Muscle of leg (tissue), 11 donors: ENCODE data around the gene SDK1. TPM values are rescaled to one million over a fixed set of nuclear protein-coding genes. Genes with fewer than 3 reads are reported as not detected.

Source experiments
- DNase-seq: peaks from one replicate; pipeline ENCODE4 v3.0.0; 2013
- H3K27ac ChIP-seq: one replicate; pipeline ENCODE4 v1.5.1; 2013; ENCODE audit warnings: mild to moderate bottlenecking, low read length, control low read depth
- H3K27me3 ChIP-seq: one replicate; pipeline ENCODE4 v1.6.1; 2013; ENCODE audit warnings: low read length; ENCODE audit not compliant: control insufficient read depth, insufficient read depth
- H3K36me3 ChIP-seq: one replicate; pipeline ENCODE4 v1.6.1; 2013; ENCODE audit warnings: low read length; ENCODE audit not compliant: control insufficient read depth, insufficient read depth
- H3K4me1 ChIP-seq: one replicate; pipeline ENCODE4 v1.6.1; 2013; ENCODE audit warnings: low read length; ENCODE audit not compliant: control insufficient read depth, insufficient read depth
- H3K4me3 ChIP-seq: one replicate; pipeline ENCODE4 v1.5.1; 2013; ENCODE audit warnings: low read length, control low read depth
- H3K9me3 ChIP-seq: replicated peaks from 2 replicates; pipeline ENCODE4 v1.6.1; 2013; ENCODE audit warnings: low read depth, low read length; ENCODE audit not compliant: control insufficient read depth
- WGBS: methylation state at CpG from one replicate; pipeline ENCODE4 v1.1.5; 2013; ENCODE audit warnings: missing lambda C conversion rate; ENCODE audit not compliant: insufficient coverage; 5-methylcytosine and 5-hydroxymethylcytosine counted together
- polyA plus RNA-seq, 8 donors: library from polyadenylated mRNA; unstranded; fragments of 120-200 nt; gene quantifications; one replicate each; pipeline versions ENCODE4 v1.2.1 to v1.2.3, GENCODE V29; 2013; ENCODE audit warnings: inconsistent platforms in 1 of 8, low replicate concordance in 1 of 8; ENCODE audit not compliant: insufficient read length in 8 of 8, insufficient read depth in 1 of 8
- total RNA-seq: library from RNA; stranded (reverse); fragments of 120-200 nt; gene quantifications from one replicate; pipeline ENCODE4 v1.2.4, GENCODE V29; 2013

SDK1 gene
- total and polyA plus RNA-seq, 9 donors, result 2.3 to 6.4 (median 3.6) TPM

DNA sequence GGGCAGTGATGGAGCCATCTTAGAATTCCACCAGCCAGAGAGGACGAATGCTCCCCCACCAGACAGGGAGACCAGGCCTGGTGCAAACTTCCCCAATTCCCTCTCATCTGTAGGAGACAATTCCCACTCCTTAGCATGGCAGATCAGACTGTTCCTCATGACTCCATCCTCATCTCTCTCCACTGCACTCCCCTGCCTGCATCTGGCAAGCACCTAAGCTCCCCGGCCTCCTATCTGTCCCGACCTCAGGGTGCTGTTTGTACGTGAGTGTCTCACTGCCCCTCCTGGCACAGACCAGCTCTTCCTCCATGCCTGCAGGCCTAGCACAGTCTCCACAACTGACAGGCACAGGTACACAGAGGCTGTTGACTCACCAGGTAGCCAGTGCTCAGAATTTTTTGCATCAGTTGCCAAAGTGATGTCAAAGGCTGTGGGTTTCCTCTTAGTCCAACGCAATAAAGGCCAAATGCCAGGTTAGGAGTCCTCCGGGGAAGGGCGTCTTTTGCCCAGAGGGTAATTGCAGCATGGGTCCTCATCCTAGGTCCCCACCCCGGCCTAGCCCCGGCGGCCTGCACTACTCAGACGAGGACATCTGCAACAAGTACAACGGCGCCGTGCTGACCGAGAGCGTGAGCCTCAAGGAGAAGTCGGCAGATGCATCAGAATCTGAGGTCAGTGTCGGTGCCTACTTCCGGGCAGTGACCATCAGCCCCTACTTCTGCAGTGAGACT is 944.2 kb downstream of the SDK1 start:
- no peaks in the 10 kb centered on the region for H3K36me3 ChIP-seq
- no peak overlapping the region for H3K4me3 ChIP-seq
- no peak for DNase-seq
- no peaks in the 10 kb centered on the region for H3K27me3 ChIP-seq
- peaks cover 6% of the 10 kb centered on the region for H3K9me3 ChIP-seq
- no peak overlapping the region for H3K27ac ChIP-seq
- 93% methylated on average over 14 of the region's 19 CpGs for WGBS
- H3K4me1 ChIP-seq, result no peaks in the 10 kb centered on the region

DNA sequence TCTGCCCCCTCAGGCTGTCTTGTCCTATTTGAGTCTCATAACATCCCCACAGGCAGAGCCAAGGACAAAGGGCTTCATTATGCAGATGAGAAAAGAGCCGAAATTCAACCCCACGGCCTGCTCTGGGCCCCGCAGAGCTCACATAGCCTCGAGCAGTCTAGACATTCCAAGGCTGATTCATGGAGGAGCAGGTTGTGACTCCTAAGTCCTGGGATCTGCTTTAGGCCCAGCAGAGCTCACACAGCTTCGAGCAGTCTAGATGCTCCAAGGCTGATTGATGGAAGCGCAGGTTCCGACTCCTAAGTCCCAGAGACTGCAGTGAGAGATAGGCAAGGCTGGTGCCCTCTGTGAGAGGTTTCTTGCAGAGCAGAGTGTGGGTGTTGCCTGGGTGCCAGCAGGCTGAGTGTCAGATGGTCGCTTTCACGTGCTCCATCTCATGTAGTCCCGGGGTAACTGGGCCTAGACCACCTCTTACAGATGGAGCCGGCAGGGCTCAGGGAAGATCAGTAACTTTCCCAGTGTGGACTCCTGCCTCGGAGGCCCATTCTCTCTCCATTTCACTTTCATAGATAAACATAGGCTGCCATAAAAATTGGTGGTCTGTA is 944.9 kb downstream of the SDK1 start:
- no peaks in the 10 kb centered on the region for H3K27me3 ChIP-seq
- H3K4me1 ChIP-seq, result no peaks in the 10 kb centered on the region
- no peak overlapping the region for H3K4me3 ChIP-seq
- no peak for DNase-seq
- no peak overlapping the region for H3K27ac ChIP-seq
- peaks cover 6% of the 10 kb centered on the region for H3K9me3 ChIP-seq
- no peaks in the 10 kb centered on the region for H3K36me3 ChIP-seq
- WGBS, result 78% methylated on average over 10 of the region's 12 CpGs

DNA sequence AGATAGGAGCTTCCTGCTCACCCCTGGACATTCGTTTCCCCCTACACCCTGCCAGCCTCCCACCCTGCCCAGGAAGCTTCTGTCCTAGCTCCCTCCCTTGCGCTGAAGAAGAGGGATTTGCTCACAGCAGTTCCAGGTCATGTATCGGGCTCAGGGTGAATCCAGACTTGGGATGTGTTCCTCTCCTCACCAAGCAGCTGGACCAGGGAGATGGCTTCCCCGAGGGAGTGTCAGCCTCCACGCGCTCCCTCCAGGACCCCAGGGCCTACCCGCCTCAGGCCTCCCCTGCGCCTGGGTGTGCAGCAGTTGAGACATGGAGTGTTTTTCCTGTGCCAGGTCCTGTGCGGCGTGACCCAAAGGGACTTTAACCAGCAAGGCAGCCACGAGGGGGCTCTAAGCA is 945.5 kb downstream of the SDK1 start:
- WGBS, result 83% methylated on average over 8 of the region's 11 CpGs
- Histone ChIP-seq H3K27me3 (no peaks in the 10 kb centered on the region), H3K4me1 (no peaks in the 10 kb centered on the region), H3K36me3 (no peaks in the 10 kb centered on the region), H3K4me3 (no peak overlapping the region), H3K9me3 (peaks cover 6% of the 10 kb centered on the region), H3K27ac (no peak overlapping the region)
- DNase-seq, result no peak

DNA sequence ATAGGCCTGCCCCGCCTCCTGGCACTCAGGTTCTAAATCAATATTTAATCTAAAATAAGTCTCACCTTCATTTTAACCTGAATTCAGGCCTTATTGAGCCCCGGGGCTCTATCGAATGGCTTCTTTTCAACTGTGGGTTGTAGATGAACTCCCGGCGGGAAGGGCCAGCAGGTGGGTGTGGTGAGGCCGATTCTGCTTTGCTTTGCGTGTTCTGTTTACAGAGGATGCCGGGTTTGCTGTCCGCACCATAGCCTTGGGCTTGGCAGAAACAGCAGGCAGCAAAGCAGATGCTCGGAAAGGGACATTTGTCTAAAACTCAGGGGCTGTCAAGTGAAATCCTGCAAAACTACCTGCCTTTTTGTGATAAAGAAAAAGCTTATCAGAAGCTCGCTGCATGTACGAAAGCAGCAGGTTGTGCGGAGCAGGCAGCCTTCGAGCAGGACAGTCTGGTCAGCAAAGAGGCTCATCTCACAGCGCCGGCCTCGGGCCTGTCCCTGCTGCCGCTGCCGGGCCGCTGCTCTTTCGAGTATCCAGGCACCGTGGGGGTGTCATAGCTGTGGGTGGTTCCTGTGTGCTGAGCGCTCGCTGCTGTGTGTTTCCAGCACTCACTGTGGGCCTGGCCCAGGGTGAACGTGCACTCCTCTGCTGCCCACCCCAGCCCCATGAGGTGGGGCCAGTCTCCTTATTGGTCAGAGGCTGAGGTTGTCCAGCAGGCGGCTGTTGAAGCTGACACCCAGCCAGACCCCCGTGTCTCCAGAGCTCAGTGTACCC is 946.2 kb downstream of the SDK1 start:
- no peaks in the 10 kb centered on the region for H3K36me3 ChIP-seq
- no peak overlapping the region for H3K27ac ChIP-seq
- no peak for DNase-seq
- H3K4me1 ChIP-seq, result no peaks in the 10 kb centered on the region
- H3K9me3 ChIP-seq, result peaks cover 6% of the 10 kb centered on the region
- no peaks in the 10 kb centered on the region for H3K27me3 ChIP-seq
- no peak overlapping the region for H3K4me3 ChIP-seq
- whole genome bisulfite sequencing, result 82% methylated on average over 14 of the region's 27 CpGs

DNA sequence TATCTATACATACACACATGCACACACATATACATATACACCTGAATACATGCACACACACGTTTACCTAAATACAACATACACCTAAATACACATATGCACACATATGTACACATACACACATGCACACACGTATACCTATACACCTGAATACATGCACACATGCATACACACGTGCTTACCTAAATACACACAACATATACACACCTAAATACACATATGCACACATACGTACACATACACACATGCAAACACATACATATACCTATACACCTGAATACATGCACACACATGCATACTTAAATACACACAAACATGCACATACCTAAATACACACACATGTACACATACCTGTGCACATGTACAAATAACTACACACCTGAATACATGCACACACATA is 947.2 kb downstream of the SDK1 start:
- no peak overlapping the region for H3K4me3 ChIP-seq
- H3K9me3 ChIP-seq, result peaks cover 6% of the 10 kb centered on the region
- WGBS, result 86% methylated on average over 4 of the region's 4 CpGs
- no peaks in the 10 kb centered on the region for H3K4me1 ChIP-seq
- H3K36me3 ChIP-seq, result no peaks in the 10 kb centered on the region
- no peaks in the 10 kb centered on the region for H3K27me3 ChIP-seq
- no peak for DNase-seq
- no peak overlapping the region for H3K27ac ChIP-seq

DNA sequence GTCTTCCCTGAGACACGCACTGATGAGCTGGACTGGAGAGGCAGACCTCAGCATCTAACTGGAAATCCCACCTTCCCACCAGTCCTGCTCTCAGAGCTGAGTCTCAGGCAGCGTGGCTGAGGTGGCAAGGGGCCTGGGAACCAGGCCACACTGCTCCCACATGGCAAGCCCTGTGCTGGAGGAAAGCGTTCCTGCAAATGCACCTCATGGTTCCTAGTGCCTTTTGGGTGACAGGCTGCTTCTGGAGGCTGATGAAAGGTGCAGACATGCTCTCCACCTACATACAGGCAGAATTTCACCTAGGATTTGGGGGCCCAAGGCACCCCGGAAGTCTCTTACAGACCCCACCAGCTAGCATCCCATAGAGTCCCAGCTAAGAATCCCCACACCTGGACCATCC is 948.2 kb downstream of the SDK1 start:
- Histone ChIP-seq H3K9me3 (peaks cover 5% of the 10 kb centered on the region), H3K36me3 (no peaks in the 10 kb centered on the region), H3K4me3 (no peak overlapping the region), H3K27me3 (no peaks in the 10 kb centered on the region), H3K4me1 (no peaks in the 10 kb centered on the region), H3K27ac (no peak overlapping the region)
- no peak for DNase-seq
- WGBS, result 95% methylated on average over 3 of the region's 4 CpGs

DNA sequence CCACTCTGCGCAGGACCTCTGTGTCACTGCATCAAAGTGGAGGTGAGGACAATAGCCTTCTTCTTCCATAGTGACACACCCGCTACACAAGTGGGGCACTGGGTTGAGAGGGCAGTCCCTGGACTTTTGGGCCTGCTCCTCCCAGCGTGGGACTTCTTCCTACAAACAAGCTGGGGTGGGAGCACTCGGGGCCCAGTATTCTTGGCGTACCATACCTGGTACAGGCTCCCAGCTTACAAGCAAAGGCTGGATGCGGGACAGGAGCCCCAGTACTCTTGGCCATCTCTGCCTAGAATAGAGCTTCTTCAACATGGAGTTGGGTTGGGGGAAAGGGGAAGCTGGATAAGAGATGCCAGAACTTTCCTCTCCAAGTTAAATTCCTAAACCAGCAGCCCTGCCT is 954.3 kb downstream of the SDK1 start:
- Histone ChIP-seq H3K27ac (no peak overlapping the region), H3K27me3 (no peaks in the 10 kb centered on the region), H3K9me3 (no peaks in the 10 kb centered on the region), H3K4me3 (no peak overlapping the region), H3K4me1 (no peaks in the 10 kb centered on the region), H3K36me3 (no peaks in the 10 kb centered on the region)
- WGBS, result 98% methylated on average over 5 of the region's 6 CpGs
- DNase-seq, result no peak

DNA sequence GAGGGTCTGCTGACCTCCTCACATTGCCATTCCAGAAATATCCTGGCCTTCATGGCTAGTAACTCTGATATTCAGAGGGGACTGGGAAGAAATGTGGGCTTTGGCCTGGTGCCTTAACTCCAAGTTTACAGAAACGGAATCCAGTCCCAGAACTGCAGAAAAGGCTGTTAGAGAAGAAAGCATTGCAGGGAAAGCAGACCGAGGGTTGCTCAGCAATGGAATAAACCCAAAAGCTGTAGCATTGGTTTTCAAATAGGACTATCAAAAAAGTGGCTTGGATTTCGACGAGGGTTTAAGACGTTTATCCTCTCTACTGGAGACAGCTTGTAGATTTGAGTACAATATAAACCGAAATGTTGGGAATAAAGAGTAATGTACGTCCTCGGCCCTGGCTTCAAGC is 955.2 kb downstream of the SDK1 start:
- Histone ChIP-seq H3K9me3 (no peaks in the 10 kb centered on the region), H3K36me3 (no peaks in the 10 kb centered on the region), H3K27ac (no peak overlapping the region), H3K4me1 (peaks cover 5% of the 10 kb centered on the region), H3K27me3 (no peaks in the 10 kb centered on the region), H3K4me3 (no peak overlapping the region)
- peak; percentile 33 for DNase-seq
- WGBS, result 13% methylated on average over 6 of the region's 8 CpGs

DNA sequence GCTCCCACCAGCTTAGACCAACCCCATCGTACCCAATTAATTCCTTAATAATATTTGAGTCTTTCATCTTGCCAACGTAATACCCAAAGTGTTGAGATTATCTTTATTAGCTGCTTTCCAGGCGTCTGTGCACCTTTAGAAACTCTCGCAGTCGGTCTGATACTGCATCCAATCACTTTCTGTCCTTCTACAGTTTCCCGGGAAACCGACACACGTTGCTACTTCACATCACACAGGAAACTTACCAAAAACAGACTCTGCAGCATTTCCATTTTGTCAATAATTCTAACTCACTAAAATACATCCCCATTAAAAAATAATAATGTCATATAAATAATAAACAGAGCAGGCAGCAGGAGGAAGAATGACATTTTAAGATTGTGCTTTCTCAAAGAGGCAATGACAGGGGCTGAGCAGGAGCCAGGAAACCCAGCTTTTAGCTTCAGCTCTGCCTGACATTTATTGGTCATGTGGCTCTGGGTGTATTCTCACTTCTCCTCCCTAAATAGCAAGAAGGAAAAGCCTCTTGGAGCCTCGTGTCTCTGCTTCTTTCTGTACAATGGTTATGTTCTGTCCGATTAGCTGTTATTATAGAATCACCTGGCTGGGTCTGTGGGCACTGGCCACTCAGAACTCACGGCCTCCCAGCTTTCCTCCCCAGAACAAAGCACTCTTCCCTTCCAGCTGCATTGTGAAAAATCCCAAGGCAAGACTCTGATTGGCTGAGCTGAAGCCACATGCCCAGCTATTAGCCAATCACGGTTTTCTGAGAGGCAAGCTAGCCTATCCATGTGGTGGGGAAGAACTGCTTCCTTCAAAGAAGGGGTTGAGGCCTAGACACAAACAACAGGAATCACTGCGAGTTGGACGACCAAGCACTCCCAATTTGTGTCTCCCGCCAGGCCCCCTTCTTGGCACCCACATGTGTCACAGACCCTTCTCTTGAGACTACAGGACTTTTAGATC is 956.4 kb downstream of the SDK1 start:
- peak; percentile 15 for DNase-seq
- H3K4me1 ChIP-seq, result peaks cover 10% of the 10 kb centered on the region
- no peaks in the 10 kb centered on the region for H3K36me3 ChIP-seq
- no peak overlapping the region for H3K4me3 ChIP-seq
- no peaks in the 10 kb centered on the region for H3K9me3 ChIP-seq
- WGBS, result 78% methylated on average over 13 of the region's 15 CpGs
- H3K27ac ChIP-seq, result no peak overlapping the region
- peaks cover 2% of the 10 kb centered on the region for H3K27me3 ChIP-seq
